HepG2 (cell line): ENCODE measurements around the gene MEGF10. TPM values are rescaled to one million over a fixed set of nuclear protein-coding genes. Genes with fewer than 3 reads are reported as not detected.

ENCODE experiments used
- ATAC-seq: fragments of 200-7000 bp; cut with Tn5 transposase; 3 replicates; pipeline ENCODE4 v1.9.1; 2020; ENCODE audit warnings: mild to moderate bottlenecking, moderate library complexity
- BruUV-seq: library from RNA; stranded (reverse); fragments of 400-500 nt; replicated peaks from 2 replicates; lab custom pipeline; 2021; lab: Mats Ljungman, UMichigan
- CTCF ChIA-PET: fragments of 300-600 bp; formaldehyde crosslinking; extraction: SDS; loops from one replicate; lab custom pipeline; 2021; ENCODE audit warnings: low total read pairs, inconsistent platforms, low intra/inter-chr PET ratio; lab: Yijun Ruan, JAX
- POLR2A ChIA-PET: fragments of 350-600 bp; sonication (Branson Sonifier 250); formaldehyde crosslinking; loops from one replicate; lab custom pipeline; 2020; ENCODE audit warnings: antibody characterized with exemption, inconsistent platforms; lab: Yijun Ruan, JAX
- DNase-seq: peaks from one replicate; pipeline ENCODE4 v3.0.0-alpha.2; 2015; ENCODE audit warnings: low spot score
- FAIRE-seq: peaks from 3 replicates; lab custom pipeline; 2011; peaks lifted over from hg19 to GRCh38; lab: Jason Lieb, UNC
- H2AFZ ChIP-seq: one replicate; pipeline ENCODE4 v1.6.1; 2011; ENCODE audit warnings: low read length, inconsistent platforms
- H3K27ac ChIP-seq: fragments of 300-600 bp; 3 replicates; pipeline ENCODE4 v1.8.0; 2011; ENCODE audit warnings: mixed run types, mild to moderate bottlenecking, mixed read lengths, low read length, inconsistent platforms; ENCODE audit not compliant: insufficient read depth; ENCODE audit errors: extremely low read length
- H3K27me3 ChIP-seq, 2 experiments: fragments of 200-600 bp in 1 of 2; 2 replicates in 1 of 2; 3 replicates in 1 of 2; pipeline versions ENCODE4 v1.6.0 to v1.8.0; 2011; ENCODE audit warnings: low read length in 2 of 2, mild to moderate bottlenecking in 2 of 2, moderate library complexity in 2 of 2, inconsistent platforms in 1 of 2; ENCODE audit not compliant: insufficient read depth in 2 of 2, control insufficient read depth in 1 of 2
- H3K36me3 ChIP-seq, 2 experiments: fragments of 200-600 bp in 1 of 2; replicated peaks in 1 of 2; 2 replicates in 1 of 2; 3 replicates in 1 of 2; pipeline versions ENCODE4 v1.5.1 to v1.8.0; 2011; ENCODE audit warnings: low read length in 2 of 2, inconsistent platforms in 1 of 2; ENCODE audit not compliant: insufficient read depth in 2 of 2, control insufficient read depth in 1 of 2
- H3K4me1 ChIP-seq: 2 replicates; pipeline ENCODE4 v1.5.1; 2012; ENCODE audit warnings: low read length, inconsistent platforms; ENCODE audit not compliant: insufficient read depth
- H3K4me2 ChIP-seq: 2 replicates; pipeline ENCODE4 v1.6.0; 2011; ENCODE audit warnings: low read depth, low read length, inconsistent platforms
- H3K4me3 ChIP-seq, 3 experiments: fragments of 200-600 bp in 1 of 3; sonication (generic), shearing (Covaris generic) in 1 of 3; replicated peaks in 1 of 3; 2 replicates each; pipeline ENCODE4 v1.5.1; 2011 to 2016; ENCODE audit warnings: low read length in 3 of 3, inconsistent platforms in 2 of 3, low read depth in 2 of 3, mild to moderate bottlenecking in 2 of 3, control low read depth in 1 of 3, mixed read lengths in 1 of 3; ENCODE audit not compliant: insufficient read depth in 1 of 3
- H3K79me2 ChIP-seq: one replicate; pipeline ENCODE4 v1.6.1; 2011; ENCODE audit warnings: low read length, inconsistent platforms; ENCODE audit not compliant: insufficient read depth
- H3K9ac ChIP-seq: 2 replicates; pipeline ENCODE4 v1.6.0; 2011; ENCODE audit warnings: mild to moderate bottlenecking, low read depth, low read length, inconsistent platforms; ENCODE audit not compliant: insufficient read depth
- H3K9me3 ChIP-seq: 2 replicates; pipeline ENCODE4 v1.5.1; 2012; ENCODE audit warnings: mild to moderate bottlenecking, low read length
- H4K20me1 ChIP-seq: 2 replicates; pipeline ENCODE4 v1.6.0; 2011; ENCODE audit warnings: inconsistent platforms, mild to moderate bottlenecking, low read length, moderate library complexity; ENCODE audit not compliant: insufficient read depth
- AKAP8 ChIP-seq: sonication (generic); formaldehyde crosslinking; IDR thresholded peaks from 2 replicates; pipeline ENCODE4 v1.5.1; 2020; ENCODE audit warnings: mild to moderate bottlenecking, missing genetic modification reagents
- ARNTL ChIP-seq: sonication (generic); formaldehyde crosslinking; IDR thresholded peaks from 2 replicates; pipeline ENCODE4 v1.4.0; 2020; ENCODE audit warnings: mild to moderate bottlenecking, missing genetic modification reagents
- CAMTA2 ChIP-seq: sonication (generic); formaldehyde crosslinking; IDR thresholded peaks from 2 replicates; pipeline ENCODE4 v1.4.0; 2020; ENCODE audit warnings: mild to moderate bottlenecking, missing genetic modification reagents, borderline replicate concordance
- FOXM1 ChIP-seq: sonication (generic); formaldehyde crosslinking; IDR thresholded peaks from 2 replicates; pipeline ENCODE4 v1.5.0; 2020; ENCODE audit warnings: missing genetic modification reagents
- HDAC6 ChIP-seq: fragments of 200-600 bp; sonication (generic); IDR thresholded peaks from 2 replicates; pipeline ENCODE4 v1.7.0; 2017; ENCODE audit warnings: mild to moderate bottlenecking, antibody characterized with exemption, low read length, low read depth
- MIXL1 ChIP-seq: IDR thresholded peaks from 2 replicates; pipeline ENCODE4 v1.6.1; 2016
- MZF1 ChIP-seq: sonication (generic); formaldehyde crosslinking; IDR thresholded peaks from 2 replicates; pipeline ENCODE4 v1.8.1; 2023; ENCODE audit warnings: mild to moderate bottlenecking, missing genetic modification reagents, borderline replicate concordance
- POLR2AphosphoS2 ChIP-seq: IDR thresholded peaks from 2 replicates; pipeline ENCODE4 v1.6.1; 2011; ENCODE audit warnings: low read depth, low read length, improper control_type of control experiment
- PRMT3 ChIP-seq: sonication (generic); formaldehyde crosslinking; IDR thresholded peaks from 2 replicates; pipeline ENCODE4 v1.8.1; 2022; ENCODE audit warnings: low read depth, mild to moderate bottlenecking, moderate library complexity, missing genetic modification reagents, borderline replicate concordance
- RBFOX2 ChIP-seq: fragments of 200-400 bp; formaldehyde crosslinking; IDR thresholded peaks from 2 replicates; pipeline ENCODE4 v1.6.1; 2017; ENCODE audit warnings: low read depth, mild to moderate bottlenecking, low read length
- TARDBP ChIP-seq: sonication (generic); formaldehyde crosslinking; IDR thresholded peaks from 2 replicates; pipeline ENCODE4 v1.8.0; 2022; ENCODE audit warnings: mild to moderate bottlenecking, missing genetic modification reagents
- ZFP90 ChIP-seq: sonication (generic); formaldehyde crosslinking; IDR thresholded peaks from 2 replicates; pipeline ENCODE4 v1.8.0; 2022; ENCODE audit warnings: missing genetic modification reagents, mild to moderate bottlenecking, inconsistent platforms, borderline replicate concordance
- ZNF460 ChIP-seq: sonication (generic); formaldehyde crosslinking; IDR thresholded peaks from 2 replicates; pipeline ENCODE4 v1.5.1; 2020; ENCODE audit warnings: missing genetic modification reagents, mild to moderate bottlenecking, borderline replicate concordance
- ZNF510 ChIP-seq: sonication (generic); formaldehyde crosslinking; IDR thresholded peaks from 2 replicates; pipeline ENCODE4 v1.4.0; 2020; ENCODE audit warnings: low read depth, mild to moderate bottlenecking, missing genetic modification reagents
- ZNF7 ChIP-seq: IDR thresholded peaks from 2 replicates; pipeline ENCODE4 v1.6.1; 2016; ENCODE audit warnings: missing biosample characterization, missing genetic modification reagents
- ZNF709 ChIP-seq: sonication (generic); formaldehyde crosslinking; IDR thresholded peaks from 2 replicates; pipeline ENCODE4 v1.5.0; 2020; ENCODE audit warnings: mild to moderate bottlenecking, missing genetic modification reagents
- WGBS: methylation state at CpG from one replicate; pipeline ENCODE4 v1.1.6; 2017; ENCODE audit warnings: low lambda C conversion rate; 5-methylcytosine and 5-hydroxymethylcytosine counted together
- in situ Hi-C: cut with HindIII; loops from 2 replicates; pipeline ENCODE4 v1.10.0; 2017; ENCODE audit warnings: low pct_unique_long_range_greater_than_20kb; ENCODE audit not compliant: extremely low pct_ligation_motif_present
- intact Hi-C: fragments of 100-400 bp; cut with micrococcal nuclease; formaldehyde crosslinking; loops from one replicate; pipeline ENCODE4 v1.10.0; 2022; ENCODE audit not compliant: unreplicated experiment
- polyA plus RNA-seq, 8 experiments: library from polyadenylated mRNA; depleted of rRNA in 3 of 8; stranded (reverse) in 7 of 8; unstranded in 1 of 8; fragments of >200 nt; fragmentation: Illumina TruSeq in 4 of 8; extraction: Trizol in 4 of 8; gene quantifications; 2 replicates each; pipeline versions ENCODE4 v1.2.1 to v1.2.3, GENCODE V29; 2011 to 2016; ENCODE audit warnings: low read depth in 4 of 8, missing spikeins in 1 of 8, mixed read lengths in 1 of 8; ENCODE audit not compliant: insufficient read depth in 1 of 8
- total RNA-seq, 5 experiments: library from RNA; depleted of rRNA; stranded (reverse); fragments of >200 nt; fragmentation: Illumina TruSeq; extraction: Trizol; gene quantifications; 2 replicates each; pipeline ENCODE4 v1.2.3, GENCODE V29; 2016; ENCODE audit warnings: low read depth in 1 of 5
- TF ChIP-seq, protein P1 (sequence below): sonication (generic); formaldehyde crosslinking; IDR thresholded peaks from 2 replicates; pipeline ENCODE4 v1.4.0; 2020; ENCODE audit warnings: missing genetic modification reagents
- TF ChIP-seq, protein P2 (sequence below): sonication (generic); formaldehyde crosslinking; IDR thresholded peaks from 2 replicates; pipeline ENCODE4 v1.5.0; 2020; ENCODE audit warnings: mild to moderate bottlenecking, missing genetic modification reagents

MEGF10 gene
- total and polyA plus RNA-seq, 2 of the 13 experiments (the other 11 are each of a cell fraction or from before 2014, with no cell fraction given): not detected

DNA sequence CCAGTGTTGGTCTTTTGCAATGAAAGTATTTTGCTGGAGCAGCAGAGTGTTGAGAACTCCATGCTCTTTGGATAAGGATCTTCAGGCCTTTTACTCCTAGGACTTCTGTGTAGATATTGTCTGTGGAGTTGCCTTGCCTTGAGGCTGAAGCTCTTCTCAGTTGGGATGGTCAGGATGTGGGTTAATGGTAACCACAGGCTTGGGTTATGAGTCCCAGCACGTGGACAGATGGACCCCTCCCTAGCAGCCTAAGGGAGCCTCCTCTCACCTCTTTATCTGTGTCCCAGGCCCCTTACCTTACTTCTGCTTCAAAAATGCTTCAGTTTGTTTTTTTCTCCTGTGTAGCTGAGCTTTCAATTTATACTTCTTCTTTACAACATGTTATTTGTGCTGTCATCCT is 109.9 kb downstream of the MEGF10 start:
- ATAC-seq (no peak), FAIRE-seq (no peak), DNase-seq (no peak)
- no peak overlapping the region for H3K27ac ChIP-seq
- 0% methylated on average over 1 of the region's 1 CpG for WGBS
- no peaks in the 10 kb centered on the region for H3K79me2 ChIP-seq
- no peaks in the 10 kb centered on the region for H4K20me1 ChIP-seq
- no peaks in the 10 kb centered on the region for H3K27me3 ChIP-seq
- no peak for TF ChIP-seq TARDBP (CRISPR knock-in tag)
- TF ChIP-seq MZF1: no peak
- no peak for TF ChIP-seq MIXL1
- TF ChIP-seq RBFOX2: no peak
- no peaks in the 10 kb centered on the region for H3K4me1 ChIP-seq
- no peak overlapping the region for H3K9ac ChIP-seq
- H3K36me3 ChIP-seq: no peaks in the 10 kb centered on the region
- in situ Hi-C loops: no loop called here
- no peak overlapping the region for H2AFZ ChIP-seq
- H3K4me2 ChIP-seq: no peak overlapping the region
- H3K4me3 ChIP-seq: no peak overlapping the region
- H3K9me3 ChIP-seq: no peaks in the 10 kb centered on the region
- BruUV-seq: no TSS peak
- POLR2A ChIA-PET: no interaction called here
- CTCF ChIA-PET: no interaction called here
- intact Hi-C loops: no loop called here

GRCh38 chr5:127400946-127401670 is 110.5 kb downstream of the MEGF10 start:
- H2AFZ ChIP-seq: no peak overlapping the region
- BruUV-seq: no TSS peak
- ChIA-PET CTCF (no interaction called here), POLR2A (no interaction called here)
- H3K79me2 ChIP-seq: no peaks in the 10 kb centered on the region
- H3K27ac ChIP-seq: no peak overlapping the region
- ATAC-seq (no peak), DNase-seq (no peak), FAIRE-seq (no peak)
- in situ Hi-C loops: no loop called here
- H3K27me3 ChIP-seq: no peaks in the 10 kb centered on the region
- H3K36me3 ChIP-seq: no peaks in the 10 kb centered on the region
- no peaks in the 10 kb centered on the region for H3K4me1 ChIP-seq
- intact Hi-C loops: no loop called here
- H4K20me1 ChIP-seq: no peaks in the 10 kb centered on the region
- TF ChIP-seq POLR2AphosphoS2 (no peak), PRMT3 (CRISPR knock-in tag) (no peak), ZNF709 (CRISPR knock-in tag) (no peak), AKAP8 (CRISPR knock-in tag) (no peak), FOXM1 (CRISPR knock-in tag) (no peak), HDAC6 (no peak), ZNF7 (CRISPR knock-in tag) (no peak), ZNF510 (CRISPR knock-in tag) (no peak), ZNF460 (CRISPR knock-in tag) (no peak), ARNTL (CRISPR knock-in tag) (no peak), ZFP90 (no peak), CAMTA2 (no peak)
- TF ChIP-seq, protein P1, sequence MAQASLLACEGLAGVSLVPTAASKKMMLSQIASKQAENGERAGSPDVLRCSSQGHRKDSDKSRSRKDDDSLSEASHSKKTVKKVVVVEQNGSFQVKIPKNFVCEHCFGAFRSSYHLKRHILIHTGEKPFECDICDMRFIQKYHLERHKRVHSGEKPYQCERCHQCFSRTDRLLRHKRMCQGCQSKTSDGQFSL (CRISPR knock-in tag): no peak
- TF ChIP-seq, protein P2, sequence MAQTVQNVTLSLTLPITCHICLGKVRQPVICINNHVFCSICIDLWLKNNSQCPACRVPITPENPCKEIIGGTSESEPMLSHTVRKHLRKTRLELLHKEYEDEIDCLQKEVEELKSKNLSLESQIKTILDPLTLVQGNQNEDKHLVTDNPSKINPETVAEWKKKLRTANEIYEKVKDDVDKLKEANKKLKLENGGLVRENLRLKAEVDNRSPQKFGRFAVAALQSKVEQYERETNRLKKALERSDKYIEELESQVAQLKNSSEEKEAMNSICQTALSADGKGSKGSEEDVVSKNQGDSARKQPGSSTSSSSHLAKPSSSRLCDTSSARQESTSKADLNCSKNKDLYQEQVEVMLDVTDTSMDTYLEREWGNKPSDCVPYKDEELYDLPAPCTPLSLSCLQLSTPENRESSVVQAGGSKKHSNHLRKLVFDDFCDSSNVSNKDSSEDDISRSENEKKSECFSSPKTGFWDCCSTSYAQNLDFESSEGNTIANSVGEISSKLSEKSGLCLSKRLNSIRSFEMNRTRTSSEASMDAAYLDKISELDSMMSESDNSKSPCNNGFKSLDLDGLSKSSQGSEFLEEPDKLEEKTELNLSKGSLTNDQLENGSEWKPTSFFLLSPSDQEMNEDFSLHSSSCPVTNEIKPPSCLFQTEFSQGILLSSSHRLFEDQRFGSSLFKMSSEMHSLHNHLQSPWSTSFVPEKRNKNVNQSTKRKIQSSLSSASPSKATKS (CRISPR knock-in tag): no peak
- H3K9me3 ChIP-seq: no peaks in the 10 kb centered on the region
- H3K4me2 ChIP-seq: no peak overlapping the region
- H3K4me3 ChIP-seq: no peak overlapping the region
- no peak overlapping the region for H3K9ac ChIP-seq
- 10% methylated on average over 5 of the region's 5 CpGs for WGBS
